ENCODE measurements around the gene ZMIZ1.

The ZMIZ1 gene

DNA sequence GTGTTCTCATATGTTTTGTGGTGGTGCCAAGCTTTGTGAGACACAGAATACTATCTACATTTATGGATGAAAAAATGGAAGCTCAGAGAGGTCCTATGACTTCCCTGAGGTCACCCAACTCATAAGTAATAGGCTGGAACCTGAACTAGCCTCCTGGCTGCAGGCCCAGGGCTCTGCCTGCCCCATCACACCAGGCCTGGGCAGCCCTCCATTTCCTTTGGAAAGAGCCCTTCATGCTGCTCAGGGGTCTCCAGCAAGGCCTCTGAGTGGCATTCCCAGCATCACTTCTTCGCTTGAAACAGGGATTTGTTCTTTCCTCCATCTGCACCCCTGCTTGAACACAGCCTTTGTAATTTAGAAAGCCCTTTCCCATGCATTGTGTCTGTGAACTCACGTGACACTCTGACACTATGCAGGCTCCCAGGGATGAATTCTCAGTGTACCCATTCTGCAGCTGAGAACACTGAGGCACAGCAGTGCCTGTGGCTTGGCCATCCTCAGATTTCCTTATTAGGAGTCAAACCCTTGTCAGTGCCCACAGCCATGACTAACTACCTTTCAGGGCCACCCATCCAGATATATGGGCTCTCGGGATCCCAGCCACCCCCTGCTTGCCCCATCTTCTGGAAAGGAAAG is 150.7 kb downstream of the ZMIZ1 start:
- DNase-seq, result no peak

DNA sequence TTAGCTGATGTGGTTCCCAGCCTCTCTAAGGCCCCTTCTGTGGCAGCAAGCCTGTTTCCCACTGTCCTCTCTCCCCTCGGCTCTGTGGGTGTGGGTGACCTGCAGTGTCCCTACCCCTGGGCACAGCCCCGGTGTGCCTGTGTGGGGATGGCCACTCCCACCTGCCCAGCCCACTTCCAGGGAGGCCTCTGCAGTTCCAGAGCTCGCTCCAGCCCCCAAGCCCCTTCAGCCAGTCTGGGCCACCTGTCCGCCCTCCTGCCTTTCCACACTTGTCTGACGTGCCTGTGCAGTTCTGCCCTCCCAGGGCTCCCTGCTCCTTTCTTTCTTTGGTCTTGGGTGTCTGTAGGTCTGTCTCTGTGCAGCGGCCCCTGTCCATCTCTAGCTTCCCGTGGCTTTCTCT is 151.5 kb downstream of the ZMIZ1 start:
- no peak for DNase-seq

DNA sequence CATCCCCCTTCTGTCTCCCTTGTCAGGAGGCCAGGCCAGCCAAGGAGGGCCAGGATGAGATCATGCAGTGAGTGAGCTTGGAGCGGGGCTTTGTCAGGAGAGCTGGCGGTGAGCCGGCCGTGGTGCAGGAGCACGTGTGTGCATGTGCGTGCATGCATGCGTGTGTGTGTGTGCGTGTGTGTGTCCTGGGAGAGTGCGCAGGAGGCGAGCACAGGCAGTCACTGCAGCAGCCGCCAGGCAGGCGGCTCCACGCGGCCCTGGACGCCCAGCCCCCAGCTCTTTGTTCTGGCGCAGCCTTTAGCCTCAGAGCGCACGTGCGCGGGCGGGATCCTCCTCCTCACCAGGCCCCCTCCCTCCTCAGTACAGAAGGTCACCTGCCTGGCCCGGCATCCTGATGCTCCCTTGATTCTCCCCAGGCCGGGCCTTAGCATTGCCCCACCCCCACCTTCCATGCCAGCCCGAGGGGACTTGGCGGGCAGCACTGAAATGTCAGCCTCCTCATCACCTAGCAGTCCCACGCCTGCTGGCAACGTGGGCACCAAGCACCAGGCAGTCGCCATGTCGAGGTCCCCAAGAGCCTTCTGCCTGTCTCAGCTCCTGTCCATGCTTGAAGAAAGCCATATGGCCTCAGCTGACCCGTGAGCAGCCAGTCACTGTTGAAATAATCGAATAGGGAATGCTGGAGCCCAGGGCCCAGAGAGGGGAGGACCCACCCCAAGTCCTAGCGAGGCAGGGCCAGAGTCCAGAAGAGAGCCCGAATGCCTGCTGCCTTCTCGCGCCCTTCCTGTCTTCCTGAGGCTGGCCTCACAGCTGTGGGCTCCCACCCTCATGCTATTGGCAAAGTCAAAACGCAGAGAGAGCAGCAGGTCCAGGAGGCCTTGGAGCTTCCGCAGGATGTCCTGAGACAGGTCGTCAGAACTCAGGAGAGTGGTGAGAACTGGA is 152.6 kb downstream of the ZMIZ1 start:
- DNase-seq, result peak; percentile 95

- no peak for DNase-seq
Observed at GRCh38 chr10:79222186-79222585, 153.4 kb downstream of the ZMIZ1 start.

GRCh38 chr10:79223091-79224048 is 154.6 kb downstream of the ZMIZ1 start:
- DNase-seq, result no peak

DNA sequence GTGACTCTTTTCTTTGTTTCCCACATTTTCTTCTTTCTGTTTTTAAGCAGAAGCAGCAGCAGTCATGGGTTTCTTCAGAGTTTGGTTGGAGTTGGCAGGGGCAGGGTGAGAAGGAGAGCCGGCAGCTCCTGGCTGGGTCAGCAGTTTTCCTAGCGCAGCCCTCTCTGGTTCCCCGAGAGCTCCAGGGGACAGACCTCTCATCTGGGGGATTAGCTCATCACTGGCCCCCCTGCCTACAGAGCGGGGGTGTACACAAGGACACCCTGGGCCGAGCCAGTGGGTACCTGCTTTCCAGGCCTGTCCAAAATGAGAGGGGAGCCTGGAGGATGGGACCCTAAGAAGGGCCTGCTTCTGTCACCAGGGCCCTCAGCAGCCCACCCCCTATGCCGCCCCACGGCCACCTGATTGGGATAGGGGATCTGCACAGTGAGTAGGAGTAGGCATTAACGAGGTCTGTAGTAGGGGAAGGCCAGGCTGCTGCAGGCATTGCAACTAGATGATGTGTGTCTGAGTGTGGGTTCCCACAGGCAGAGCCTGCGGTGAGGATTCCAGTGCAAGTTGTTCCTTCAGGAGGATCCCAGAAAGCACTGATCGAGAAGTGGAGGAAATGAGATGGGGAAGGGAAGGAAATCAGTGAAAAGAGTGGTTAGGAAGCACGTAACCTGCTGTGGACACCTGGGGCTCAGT is 155.6 kb downstream of the ZMIZ1 start:
- no peak for DNase-seq

DNA sequence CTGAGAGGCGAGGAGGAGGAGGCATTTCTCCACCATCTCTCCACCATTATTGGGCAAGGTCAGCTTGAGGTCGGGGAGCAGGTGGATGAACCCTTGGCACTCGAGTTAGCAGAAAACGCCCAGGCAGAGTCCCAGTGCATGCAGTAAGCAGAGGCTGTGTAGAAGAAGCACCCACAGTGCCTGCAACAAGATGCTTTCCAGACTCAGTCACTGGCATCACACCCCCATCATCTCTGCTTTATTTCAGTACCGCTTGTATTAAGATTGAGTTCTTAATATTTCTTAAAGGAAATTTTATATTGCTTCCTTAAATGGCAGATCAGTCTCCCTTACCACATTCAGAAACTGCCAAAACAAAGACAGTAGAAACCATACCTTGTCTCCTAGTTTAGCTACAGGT is 156.2 kb downstream of the ZMIZ1 start:
- no peak for DNase-seq

GRCh38 chr10:79226391-79227245 is 157.9 kb downstream of the ZMIZ1 start:
- no peak for DNase-seq

DNA sequence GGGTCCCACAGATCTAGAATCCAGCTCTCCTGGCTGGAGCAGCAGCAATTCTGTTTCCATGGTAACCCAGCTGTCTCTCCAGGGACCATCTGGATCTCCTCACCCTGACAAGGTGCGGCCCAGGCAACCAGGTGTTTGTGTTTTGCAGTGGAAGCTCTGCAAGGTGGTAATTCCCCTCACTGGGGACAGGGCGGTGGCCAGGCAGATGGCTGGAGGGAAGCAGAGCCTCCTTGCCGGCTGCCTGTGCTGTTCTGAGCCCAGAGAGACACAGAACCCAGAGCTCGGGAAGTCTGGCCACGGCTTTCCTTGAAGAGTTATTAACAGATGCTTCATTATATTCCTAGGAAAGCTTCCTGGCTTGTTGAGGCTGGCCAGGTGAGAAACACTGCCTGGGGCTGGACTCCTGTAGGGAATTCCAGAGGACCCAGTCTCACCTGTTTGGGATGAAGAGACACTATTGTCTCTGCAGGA is 160.3 kb downstream of the ZMIZ1 start:
- DNase-seq, result no peak

GRCh38 chr10:79229830-79230327 is 161.1 kb downstream of the ZMIZ1 start:
- no peak for DNase-seq

DNA sequence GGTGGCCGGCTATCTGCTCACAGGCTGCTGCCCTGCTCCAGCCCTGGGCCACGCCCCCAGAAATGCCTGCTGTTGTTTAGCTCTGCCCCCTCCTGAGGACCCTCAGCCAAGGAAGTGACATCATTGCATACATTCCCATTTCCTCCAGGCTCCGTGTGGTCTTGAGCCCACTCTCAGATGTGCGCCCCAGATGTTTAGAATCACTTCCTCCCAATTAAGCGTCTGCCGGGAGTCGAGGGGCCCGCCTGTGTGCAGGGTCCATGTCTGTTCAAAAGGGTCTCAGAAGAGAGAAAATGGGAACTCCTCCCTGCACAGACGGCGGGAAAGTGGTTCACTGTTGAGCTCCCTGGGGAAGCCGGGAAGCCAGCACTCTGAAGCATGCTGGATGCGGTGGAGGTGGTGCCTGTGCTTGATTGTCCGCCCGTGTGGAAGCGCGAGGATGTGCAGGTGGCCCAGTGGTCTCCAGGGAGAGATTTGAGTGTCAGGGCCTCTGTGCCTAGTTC is 161.6 kb downstream of the ZMIZ1 start:
- peak; percentile 60 for DNase-seq

DNA sequence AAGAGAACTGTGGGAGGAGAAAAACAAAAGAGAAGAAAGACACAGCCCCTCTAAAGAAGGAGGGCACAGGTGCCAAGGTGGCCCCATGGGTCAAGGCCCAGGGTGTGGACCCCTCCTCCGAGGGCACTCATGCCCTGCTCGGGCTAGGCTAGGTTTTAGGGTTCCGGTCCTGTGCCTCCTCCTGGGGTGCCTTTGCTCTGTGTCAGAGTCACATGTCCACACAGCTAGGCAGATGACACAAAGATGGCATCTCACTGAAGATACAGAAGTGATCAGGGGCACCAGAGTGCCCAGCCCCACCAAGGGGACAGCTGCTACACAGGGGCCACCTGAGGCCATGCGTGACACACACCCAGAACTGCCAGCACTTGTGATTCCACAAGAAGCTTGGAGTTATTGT is 162.1 kb downstream of the ZMIZ1 start:
- no peak for DNase-seq

DNA sequence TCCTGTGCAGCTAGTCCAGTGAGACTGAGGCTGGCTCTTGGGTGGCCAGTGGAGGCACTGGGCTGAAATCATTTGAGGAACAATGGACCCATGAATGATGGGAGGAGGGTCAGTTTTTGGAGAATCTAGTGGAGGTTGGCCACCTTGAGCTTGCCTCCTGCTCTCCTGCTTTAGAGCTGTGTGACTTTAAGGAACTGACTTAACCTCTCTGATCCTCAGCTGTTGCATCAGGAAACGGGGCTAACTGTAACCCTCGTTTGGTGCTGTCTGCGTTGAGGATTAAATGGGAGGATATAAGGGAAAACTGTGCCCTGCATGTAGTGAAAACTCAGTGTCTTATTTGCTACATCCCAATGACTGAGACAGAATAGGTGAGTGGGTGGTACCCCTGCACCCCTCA is 163.1 kb downstream of the ZMIZ1 start:
- DNase-seq, result no peak

- no peak for DNase-seq
Observed at GRCh38 chr10:79232864-79233263, 164.1 kb downstream of the ZMIZ1 start.

GRCh38 chr10:79234391-79235315 is 165.9 kb downstream of the ZMIZ1 start:
- no peak for DNase-seq

DNA sequence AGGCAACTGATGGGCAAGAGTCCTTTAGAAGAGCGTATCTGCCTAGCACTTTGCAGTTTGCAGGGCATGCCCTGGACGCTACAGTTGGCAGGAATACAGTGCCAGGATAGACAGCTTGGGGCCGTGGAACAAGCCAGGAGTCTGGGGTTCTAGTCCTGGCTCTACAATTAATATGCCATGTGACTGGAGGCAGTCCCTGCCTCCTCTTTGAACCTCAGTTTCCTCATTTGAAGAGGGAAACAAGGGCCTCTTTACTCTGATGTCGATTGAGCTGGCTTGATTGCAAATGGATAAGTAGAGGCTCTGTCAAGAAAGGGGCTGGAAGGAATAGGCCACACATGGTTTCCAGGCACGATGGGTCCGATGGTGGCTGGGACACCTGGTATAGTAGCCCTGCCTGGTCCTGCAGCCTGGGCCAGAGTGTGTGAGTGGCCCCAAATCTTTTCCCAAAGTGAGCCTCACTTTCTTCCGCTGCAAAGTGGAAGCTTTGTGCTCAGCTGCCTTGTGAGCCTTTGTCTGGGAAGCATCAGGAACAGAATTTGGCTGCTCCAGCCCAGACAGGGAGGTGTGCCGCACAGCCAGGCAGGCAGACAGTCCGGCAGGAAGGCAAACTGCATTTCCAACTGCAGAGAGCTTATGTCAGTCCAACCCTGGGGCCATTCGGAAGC is 167.1 kb downstream of the ZMIZ1 start:
- DNase-seq, result no peak

DNA sequence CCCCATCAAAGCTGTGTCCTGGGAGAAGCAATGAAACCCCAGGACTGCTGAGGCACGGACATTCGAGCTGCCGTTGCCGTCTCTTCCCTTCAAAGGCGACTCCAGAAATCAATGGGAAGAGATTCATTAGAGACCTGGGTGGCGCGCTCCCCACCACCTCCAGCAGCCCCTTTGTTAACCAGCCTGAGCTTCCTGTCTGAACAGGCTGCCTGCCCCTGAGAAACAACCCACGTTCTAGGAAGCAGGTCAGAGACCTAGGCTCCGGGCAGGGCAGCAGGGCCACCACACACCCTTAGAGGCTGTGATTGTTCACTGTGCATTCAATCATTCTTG is 167.6 kb downstream of the ZMIZ1 start:
- no peak for DNase-seq

DNA sequence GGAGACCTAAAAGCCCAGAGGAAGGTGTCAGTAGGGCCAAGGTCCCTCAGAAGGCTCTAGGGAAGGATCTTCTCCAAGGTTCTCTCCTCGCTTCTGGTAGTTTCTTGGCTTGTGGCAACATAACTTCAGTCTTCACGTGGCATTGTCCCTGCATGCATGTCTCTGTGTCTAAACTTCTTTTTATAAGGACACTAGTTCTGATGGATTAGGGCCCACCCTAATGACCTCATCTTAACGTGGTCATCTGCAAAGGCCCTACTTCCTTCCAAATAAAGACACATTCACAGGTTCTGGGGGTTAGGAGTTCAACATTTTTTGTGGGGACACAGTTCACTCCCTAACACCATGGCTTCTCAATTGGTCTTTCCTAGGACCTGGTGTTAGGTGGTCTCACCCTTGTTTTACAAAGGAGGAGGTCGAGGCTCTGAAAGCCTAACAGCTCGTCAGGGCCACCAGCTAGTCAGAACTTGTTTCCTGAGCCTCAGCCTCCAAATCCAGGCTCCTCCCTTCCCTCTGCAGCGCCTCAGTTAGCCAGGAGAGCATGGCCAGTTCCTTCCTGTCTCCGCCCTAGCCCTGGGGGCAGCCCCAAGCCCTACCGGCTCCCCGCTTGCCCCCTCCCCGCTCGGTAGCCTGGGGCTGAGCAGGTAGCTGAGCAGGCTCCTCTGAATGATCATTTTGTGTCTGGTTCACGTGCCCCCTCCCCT is 168.8 kb downstream of the ZMIZ1 start:
- no peak for DNase-seq

DNA sequence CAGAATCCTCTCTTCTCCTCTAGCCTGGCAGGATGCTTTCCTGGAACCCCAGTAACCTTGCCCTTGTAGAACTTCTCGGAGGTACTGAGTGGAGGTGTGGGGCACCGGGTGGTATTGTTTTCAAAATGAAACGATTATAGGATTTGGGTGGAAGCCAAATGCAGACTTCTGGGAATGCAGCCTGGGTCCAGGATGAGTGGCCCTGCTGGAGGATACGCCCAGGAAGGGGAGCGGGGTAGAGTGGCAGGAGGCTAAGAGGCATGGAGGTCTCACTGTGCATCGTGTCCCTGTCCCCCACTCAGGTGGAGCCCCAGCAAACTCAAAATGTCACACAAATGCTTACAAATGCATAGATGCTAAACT is 169.4 kb downstream of the ZMIZ1 start:
- DNase-seq, result no peak
